ENCODE data around the gene C18orf63. TPM values are rescaled to one million over a fixed set of nuclear protein-coding genes. Genes with fewer than 3 reads are reported as not detected.

C18orf63 gene
- total RNA-seq, 2 experiments from 2014 or later = not detected

GRCh38 chr18:74397572-74397971, 81.9 kb downstream of the C18orf63 start:
- H3K4me1 Mint-ChIP-seq (ENCODE audit: low read depth) = peaks cover 27% of the 10 kb centered on the region
- peaks cover 21% of the 10 kb centered on the region for H3K27me3 Mint-ChIP-seq (ENCODE audit: low read depth)
- no peak overlapping the region for H3K27ac Mint-ChIP-seq
- ATAC-seq = no peak
- no peak overlapping the region for H3K4me3 Mint-ChIP-seq
- H3K36me3 Mint-ChIP-seq (ENCODE audit: low read depth) = no peaks in the 10 kb centered on the region
- DNase-seq = no peak
- POLR2A ChIA-PET = no interaction called here
- CTCF ChIA-PET = no interaction called here
- H3K9me3 Mint-ChIP-seq (ENCODE audit: insufficient read depth) = no peaks in the 10 kb centered on the region

GRCh38 chr18:74399091-74399887, 83.7 kb downstream of the C18orf63 start:
- ChIA-PET POLR2A (no interaction called here), CTCF (interaction anchor here (1.7 kb wide), 1 partner anchor 46 kb away, joined by 8 read pairs; no protein-coding TSS in a partner anchor)
- no peaks in the 10 kb centered on the region for H3K36me3 Mint-ChIP-seq (ENCODE audit: low read depth)
- H3K27ac Mint-ChIP-seq = no peak overlapping the region
- no peaks in the 10 kb centered on the region for H3K9me3 Mint-ChIP-seq (ENCODE audit: insufficient read depth)
- H3K4me1 Mint-ChIP-seq (ENCODE audit: low read depth) = peaks cover 27% of the 10 kb centered on the region
- DNase-seq (no peak), ATAC-seq (no peak)
- no peak overlapping the region for H3K4me3 Mint-ChIP-seq
- peaks cover 12% of the 10 kb centered on the region for H3K27me3 Mint-ChIP-seq (ENCODE audit: low read depth)

GRCh38 chr18:74400813-74401212, 85.2 kb downstream of the C18orf63 start:
- H3K27me3 Mint-ChIP-seq (ENCODE audit: low read depth) = peaks cover 2% of the 10 kb centered on the region
- H3K36me3 Mint-ChIP-seq (ENCODE audit: low read depth) = no peaks in the 10 kb centered on the region
- H3K4me3 Mint-ChIP-seq = no peak overlapping the region
- ChIA-PET CTCF (no interaction called here), POLR2A (no interaction called here)
- H3K9me3 Mint-ChIP-seq (ENCODE audit: insufficient read depth) = no peaks in the 10 kb centered on the region
- H3K27ac Mint-ChIP-seq = no peak overlapping the region
- ATAC-seq (no peak), DNase-seq (no peak)
- H3K4me1 Mint-ChIP-seq (ENCODE audit: low read depth) = peaks cover 27% of the 10 kb centered on the region

GRCh38 chr18:74402806-74403433, 87.3 kb downstream of the C18orf63 start:
- ATAC-seq (no peak), DNase-seq (no peak)
- no peak overlapping the region for H3K27ac Mint-ChIP-seq
- ChIA-PET POLR2A (no interaction called here), CTCF (no interaction called here)
- H3K4me3 Mint-ChIP-seq = no peak overlapping the region
- peaks cover 35% of the 10 kb centered on the region for H3K4me1 Mint-ChIP-seq (ENCODE audit: low read depth)
- no peaks in the 10 kb centered on the region for H3K9me3 Mint-ChIP-seq (ENCODE audit: insufficient read depth)
- H3K36me3 Mint-ChIP-seq (ENCODE audit: low read depth) = peaks cover 2% of the 10 kb centered on the region
- H3K27me3 Mint-ChIP-seq (ENCODE audit: low read depth) = no peaks in the 10 kb centered on the region

GRCh38 chr18:74407888-74408287, 92.2 kb downstream of the C18orf63 start:
- ChIA-PET CTCF (interaction anchor here (0.8 to 2.1 kb wide), 4 partner anchors 30 to 98 kb away, joined by 3 to 7 read pairs (median 5); no protein-coding TSS in a partner anchor), POLR2A (no interaction called here)
- DNase-seq (no peak), ATAC-seq (no peak)
- H3K36me3 Mint-ChIP-seq (ENCODE audit: low read depth) = peaks cover 2% of the 10 kb centered on the region
- H3K4me1 Mint-ChIP-seq (ENCODE audit: low read depth) = peaks cover 26% of the 10 kb centered on the region
- peak overlapping the region; percentile 91 for H3K27ac Mint-ChIP-seq
- no peaks in the 10 kb centered on the region for H3K9me3 Mint-ChIP-seq (ENCODE audit: insufficient read depth)
- H3K4me3 Mint-ChIP-seq = peak overlapping the region; percentile 69
- H3K27me3 Mint-ChIP-seq (ENCODE audit: low read depth) = no peaks in the 10 kb centered on the region

Other genes starting within 250 kb of the C18orf63 start
- gene FBXO15, start 168.0 kb upstream of the C18orf63 start, total RNA-seq = 1 to 10 TPM; 1.3 to 2.4 TPM
- 10 to 100 TPM; 37.0 to 42.1 TPM for gene TIMM21, start 167.3 kb upstream of the C18orf63 start, total RNA-seq
- 10 to 100 TPM; 28.7 to 31.3 TPM for gene CYB5A, start 23.9 kb upstream of the C18orf63 start, total RNA-seq
- gene DIPK1C, start 141.5 kb downstream of the C18orf63 start, total RNA-seq = not detected
- gene CNDP2, start 180.5 kb downstream of the C18orf63 start, total RNA-seq = 100 to 1,000 TPM; 131 to 144 TPM
- not detected for gene CNDP1, start 218.7 kb downstream of the C18orf63 start, total RNA-seq

All from activated CD8-positive, alpha-beta T cell treated with anti-CD3 and anti-CD28 coated beads, Interleukin-2, amount 10 ng/mL, durations not matched to agents 7 days and 5 days (primary cell).